Trophoblast cell (in vitro differentiated cells and primary cell): Measurements from ENCODE around the gene CCDC80.

Experiments used
- DNase-seq, 2 donors: peaks; one replicate each; pipeline ENCODE4 v3.0.0-alpha.2; 2016
- H2AFZ ChIP-seq: 2 replicates; pipeline ENCODE4 v1.6.1; 2013; ENCODE audit warnings: low read length, moderate library complexity, mild to moderate bottlenecking; ENCODE audit not compliant: insufficient read depth, poor library complexity
- H2AK5ac ChIP-seq: 2 replicates; pipeline ENCODE4 v1.6.1; 2013; ENCODE audit warnings: mild to moderate bottlenecking, low read length
- H2BK120ac ChIP-seq: 2 replicates; pipeline ENCODE4 v1.6.1; 2013; ENCODE audit warnings: low read length, mild to moderate bottlenecking, moderate library complexity; ENCODE audit not compliant: insufficient read depth, poor library complexity
- H2BK12ac ChIP-seq: 2 replicates; pipeline ENCODE4 v1.6.1; 2013; ENCODE audit warnings: mild to moderate bottlenecking, low read length, moderate library complexity
- H2BK5ac ChIP-seq: 2 replicates; pipeline ENCODE4 v1.6.1; 2013; ENCODE audit warnings: low read length, low read depth, moderate library complexity, mild to moderate bottlenecking; ENCODE audit not compliant: poor library complexity
- H3K14ac ChIP-seq: 2 replicates; pipeline ENCODE4 v1.6.1; 2013; ENCODE audit warnings: mild to moderate bottlenecking, low read length
- H3K18ac ChIP-seq: 2 replicates; pipeline ENCODE4 v1.6.1; 2013; ENCODE audit warnings: mild to moderate bottlenecking, low read length
- H3K23ac ChIP-seq: 2 replicates; pipeline ENCODE4 v1.6.1; 2013; ENCODE audit warnings: low read length
- H3K27ac ChIP-seq: 2 replicates; pipeline ENCODE4 v1.5.1; 2013; ENCODE audit warnings: low read depth, mild to moderate bottlenecking, inconsistent platforms, low read length, moderate library complexity
- H3K27me3 ChIP-seq: 2 replicates; pipeline ENCODE4 v1.6.1; 2013; ENCODE audit warnings: inconsistent platforms, mild to moderate bottlenecking, low read length, moderate library complexity; ENCODE audit not compliant: insufficient read depth
- H3K36me3 ChIP-seq, 2 experiments: 1 replicate in 1 of 2; 2 replicates in 1 of 2; pipeline ENCODE4 v1.6.1; 2013; ENCODE audit warnings: low read length in 2 of 2, mild to moderate bottlenecking in 2 of 2, moderate library complexity in 1 of 2; ENCODE audit not compliant: insufficient read depth in 2 of 2, control insufficient read depth in 1 of 2
- H3K4ac ChIP-seq: 2 replicates; pipeline ENCODE4 v1.6.1; 2013; ENCODE audit warnings: low read depth, mild to moderate bottlenecking, low read length, moderate library complexity
- H3K4me1 ChIP-seq, 2 experiments: 1 replicate in 1 of 2; 2 replicates in 1 of 2; pipeline ENCODE4 v1.6.1; 2013; ENCODE audit warnings: low read length in 2 of 2, mild to moderate bottlenecking in 2 of 2, moderate library complexity in 1 of 2; ENCODE audit not compliant: insufficient read depth in 2 of 2, control insufficient read depth in 1 of 2
- H3K4me2 ChIP-seq: 2 replicates; pipeline ENCODE4 v1.6.1; 2013; ENCODE audit warnings: inconsistent platforms, mild to moderate bottlenecking, low read length, moderate library complexity
- H3K4me3 ChIP-seq: 2 replicates; pipeline ENCODE4 v1.5.1; 2013; ENCODE audit warnings: mild to moderate bottlenecking, low read depth, low read length, inconsistent platforms
- H3K79me1 ChIP-seq: one replicate; pipeline ENCODE4 v1.6.1; 2013; ENCODE audit warnings: low read length
- H3K79me2 ChIP-seq: 2 replicates; pipeline ENCODE4 v1.6.1; 2013; ENCODE audit warnings: low read length, mild to moderate bottlenecking; ENCODE audit not compliant: control insufficient read depth, insufficient read depth, poor library complexity
- H3K9ac ChIP-seq: 2 replicates; pipeline ENCODE4 v1.6.1; 2013; ENCODE audit warnings: mild to moderate bottlenecking, low read length
- H3K9me3 ChIP-seq: 2 replicates; pipeline ENCODE4 v1.6.1; 2013; ENCODE audit warnings: low read depth, mild to moderate bottlenecking, control low read depth, inconsistent platforms, low read length; ENCODE audit not compliant: insufficient read depth
- H4K12ac ChIP-seq: 2 replicates; pipeline ENCODE4 v1.6.1; 2013; ENCODE audit warnings: low read depth, mild to moderate bottlenecking, low read length, moderate library complexity
- H4K8ac ChIP-seq: 2 replicates; pipeline ENCODE4 v1.6.1; 2013; ENCODE audit warnings: low read depth, mild to moderate bottlenecking, low read length, moderate library complexity
- H4K91ac ChIP-seq: one replicate; pipeline ENCODE4 v1.6.1; 2013; ENCODE audit warnings: low read depth, mild to moderate bottlenecking, low read length, moderate library complexity
- WGBS: extraction: QIAGEN DNeasy Blood & Tissue Kit; methylation state at CpG from one replicate; pipeline ENCODE4 v1.1.7; 2013; ENCODE audit warnings: missing lambda C conversion rate; ENCODE audit not compliant: insufficient read length, insufficient coverage; ENCODE audit errors: extremely low coverage; 5-methylcytosine and 5-hydroxymethylcytosine counted together

CCDC80 gene

DNA sequence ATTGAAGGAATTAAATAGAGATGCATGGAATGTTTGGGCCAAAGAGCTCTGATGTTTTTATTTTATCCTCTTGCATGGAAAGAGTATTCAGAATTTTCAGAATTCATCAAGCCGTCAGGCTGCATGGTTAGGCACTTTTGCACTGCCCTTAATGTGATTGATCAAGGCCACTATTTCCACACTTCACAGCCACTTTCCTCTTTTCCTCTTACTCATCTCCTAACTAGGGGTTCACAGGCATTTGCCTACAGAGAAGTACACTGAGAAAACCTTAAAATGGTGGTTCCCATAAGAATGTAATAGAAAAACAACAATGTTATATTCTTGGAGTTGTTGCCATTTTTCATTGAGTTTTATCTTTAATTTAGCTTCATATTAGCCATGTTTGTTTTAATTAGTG is 68.2 kb downstream of the CCDC80 start:
- no peak for DNase-seq
- H3K27me3 ChIP-seq: no peaks in the 10 kb centered on the region
- H3K79me2 ChIP-seq: no peaks in the 10 kb centered on the region
- H4K8ac ChIP-seq: no peak overlapping the region
- no peak overlapping the region for H3K27ac ChIP-seq
- no peak overlapping the region for H3K9ac ChIP-seq
- peaks cover 4 to 5% of the 10 kb centered on the region in 2 experiments for H3K36me3 ChIP-seq
- H3K4me3 ChIP-seq: no peak overlapping the region
- no peak overlapping the region for H2AFZ ChIP-seq
- H3K4me1 ChIP-seq: no peaks in the 10 kb centered on the region
- H3K4me2 ChIP-seq: no peak overlapping the region
- H4K12ac ChIP-seq: no peak overlapping the region
- H3K18ac ChIP-seq: no peak overlapping the region
- no peak overlapping the region for H2AK5ac ChIP-seq
- no CpG with 5 or more reads among the region's 1 CpG for WGBS
- no peak overlapping the region for H2BK12ac ChIP-seq
- no peak overlapping the region for H4K91ac ChIP-seq
- H3K79me1 ChIP-seq: no peaks in the 10 kb centered on the region
- no peak overlapping the region for H3K23ac ChIP-seq
- no peak overlapping the region for H2BK5ac ChIP-seq
- no peak overlapping the region for H3K14ac ChIP-seq
- H2BK120ac ChIP-seq: no peak overlapping the region
- H3K4ac ChIP-seq: no peak overlapping the region
- H3K9me3 ChIP-seq: no peaks in the 10 kb centered on the region

DNA sequence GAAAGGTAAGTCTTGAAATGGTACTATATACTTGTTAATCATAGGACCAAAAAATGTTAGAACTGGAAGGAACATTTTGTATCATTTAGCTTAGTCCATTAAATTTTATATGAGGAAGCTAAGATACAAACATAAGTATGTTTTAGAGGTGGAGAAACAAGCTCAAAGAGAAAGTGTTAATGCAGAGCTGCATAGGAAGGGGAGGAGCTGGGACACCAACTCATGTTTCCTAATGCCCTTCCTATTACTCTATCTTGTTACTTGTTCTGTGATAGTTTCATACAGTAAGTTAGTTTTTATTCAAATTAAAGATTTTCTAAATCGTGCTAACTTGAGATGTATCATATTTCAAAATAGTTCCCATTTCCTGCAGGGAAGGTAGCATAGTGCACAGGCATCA is 71.7 kb downstream of the CCDC80 start:
- Histone ChIP-seq H2BK12ac (no peak overlapping the region), H4K91ac (no peak overlapping the region)

DNA sequence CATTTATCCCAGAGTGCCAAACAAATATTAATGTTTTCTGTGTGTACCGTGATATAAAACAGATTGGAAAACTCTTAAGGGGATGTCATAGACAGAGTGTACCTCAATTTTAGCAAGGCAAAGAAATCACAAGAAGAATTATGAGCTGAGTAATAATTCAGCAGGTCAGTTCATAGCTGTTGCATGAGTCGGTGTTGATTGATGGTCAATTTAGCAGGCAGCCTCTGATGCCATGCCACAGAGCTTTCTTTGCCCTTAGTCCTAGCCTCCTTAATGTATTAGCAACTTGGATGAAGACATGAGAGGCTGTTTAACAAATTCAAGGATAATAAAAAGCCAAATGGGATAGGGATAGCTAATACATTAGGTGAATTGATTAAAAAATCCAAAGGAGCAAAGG is 72.3 kb downstream of the CCDC80 start:
- no peak overlapping the region for H3K4me2 ChIP-seq
- no peak overlapping the region for H3K4me3 ChIP-seq
- H2BK5ac ChIP-seq: no peak overlapping the region
- DNase-seq: no peak
- no peaks in the 10 kb centered on the region for H3K79me2 ChIP-seq
- H3K79me1 ChIP-seq: no peaks in the 10 kb centered on the region
- no peaks in the 10 kb centered on the region for H3K9me3 ChIP-seq
- no peaks in the 10 kb centered on the region for H3K27me3 ChIP-seq
- H4K12ac ChIP-seq: no peak overlapping the region
- H3K14ac ChIP-seq: no peak overlapping the region
- H3K18ac ChIP-seq: no peak overlapping the region
- no peak overlapping the region for H3K27ac ChIP-seq
- H3K9ac ChIP-seq: no peak overlapping the region
- no peak overlapping the region for H2AK5ac ChIP-seq
- no peak overlapping the region for H2BK120ac ChIP-seq
- WGBS: no CpG with 5 or more reads among the region's 2 CpGs
- no peak overlapping the region for H4K91ac ChIP-seq
- no peak overlapping the region for H3K23ac ChIP-seq
- no peak overlapping the region for H2AFZ ChIP-seq
- H3K4me1 ChIP-seq: peaks cover 2 to 3% of the 10 kb centered on the region in 2 experiments
- no peak overlapping the region for H3K4ac ChIP-seq
- H2BK12ac ChIP-seq: no peak overlapping the region
- no peak overlapping the region for H4K8ac ChIP-seq
- peaks cover 4 to 6% of the 10 kb centered on the region in 2 experiments for H3K36me3 ChIP-seq

More for the DNA sequence above, 71.7 kb downstream of the CCDC80 start:
- Histone ChIP-seq H3K18ac (no peak overlapping the region), H2BK120ac (no peak overlapping the region), H3K27ac (no peak overlapping the region), H3K4me1 (no peaks in the 10 kb centered on the region), H3K4me3 (no peak overlapping the region), H2BK5ac (no peak overlapping the region), H3K79me1 (no peaks in the 10 kb centered on the region), H3K27me3 (no peaks in the 10 kb centered on the region), H4K12ac (no peak overlapping the region), H3K14ac (no peak overlapping the region), H3K23ac (no peak overlapping the region), H2AFZ (no peak overlapping the region), H3K36me3 (peaks cover 4 to 6% of the 10 kb centered on the region in 2 experiments), H2AK5ac (no peak overlapping the region), H3K4ac (no peak overlapping the region), H3K4me2 (no peak overlapping the region), H3K79me2 (no peaks in the 10 kb centered on the region), H3K9me3 (no peaks in the 10 kb centered on the region), H4K8ac (no peak overlapping the region), H3K9ac (no peak overlapping the region)
- WGBS: no CpG with 5 or more reads among the region's 1 CpG
- no peak for DNase-seq

DNA sequence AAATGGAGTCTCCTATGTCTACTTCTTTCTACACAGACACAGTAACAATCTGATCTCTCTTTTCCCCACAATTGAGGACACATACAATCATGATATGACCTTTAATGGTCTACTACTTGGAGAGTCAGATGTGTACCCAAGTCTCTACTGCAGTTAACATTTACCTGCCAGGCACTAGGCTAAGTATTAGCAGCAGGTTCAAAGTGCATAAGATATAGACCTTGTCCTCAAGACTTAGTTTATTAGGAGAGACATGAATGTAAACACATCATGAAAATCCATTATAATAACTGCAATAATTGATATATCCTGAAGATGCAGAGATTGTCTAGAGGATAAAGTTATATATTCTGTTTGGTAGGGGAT is 76.0 kb downstream of the CCDC80 start:
- Histone ChIP-seq H4K8ac (no peak overlapping the region), H4K91ac (no peak overlapping the region), H3K4ac (no peak overlapping the region), H2AK5ac (no peak overlapping the region), H3K4me3 (no peak overlapping the region), H3K36me3 (peaks cover 2% of the 10 kb centered on the region in 2 experiments), H3K79me2 (peaks cover 7% of the 10 kb centered on the region), H2BK12ac (no peak overlapping the region), H3K23ac (no peak overlapping the region), H4K12ac (no peak overlapping the region), H3K27me3 (no peaks in the 10 kb centered on the region), H3K27ac (no peak overlapping the region), H3K4me1 (peaks cover 2 to 3% of the 10 kb centered on the region in 2 experiments), H3K18ac (no peak overlapping the region), H3K79me1 (peaks cover 11% of the 10 kb centered on the region), H2AFZ (no peak overlapping the region), H3K14ac (no peak overlapping the region), H3K9ac (no peak overlapping the region), H3K9me3 (no peaks in the 10 kb centered on the region), H3K4me2 (no peak overlapping the region), H2BK120ac (no peak overlapping the region), H2BK5ac (no peak overlapping the region)
- no peak for DNase-seq
